WERI-Rb-1 (cell line): ENCODE data around the gene TSPOAP1.

Experiments
- DNase-seq: peaks from one replicate; pipeline ENCODE4 v3.0.0-alpha.2; 2020
- H3K27ac ChIP-seq: fragments of 250-450 bp; sonication (Bioruptor Pico); 2 replicates; pipeline ENCODE4 v1.5.1; 2020; ENCODE audit warnings: mild to moderate bottlenecking, moderate library complexity
- H3K27me3 ChIP-seq: fragments of 250-450 bp; sonication (Bioruptor Pico); 2 replicates; pipeline ENCODE4 v1.5.1; 2021; ENCODE audit warnings: mild to moderate bottlenecking, low read depth, moderate library complexity; ENCODE audit not compliant: insufficient read depth, severe bottlenecking
- H3K36me3 ChIP-seq: fragments of 250-450 bp; sonication (Bioruptor Pico); 2 replicates; pipeline ENCODE4 v1.5.1; 2020; ENCODE audit warnings: mild to moderate bottlenecking, moderate library complexity
- H3K4me3 ChIP-seq: 2 replicates; pipeline ENCODE4 v1.5.1; 2011; ENCODE audit warnings: low read depth, mild to moderate bottlenecking, control low read depth, low read length
- H3K9me3 ChIP-seq: fragments of 250-450 bp; sonication (Bioruptor Pico); 2 replicates; pipeline ENCODE4 v1.5.1; 2021; ENCODE audit warnings: mild to moderate bottlenecking, moderate library complexity; ENCODE audit not compliant: severe bottlenecking
- TF ChIP-seq, protein P1 (sequence below): IDR thresholded peaks from 2 replicates; pipeline ENCODE4 v1.5.1; 2011; ENCODE audit warnings: low read depth, mild to moderate bottlenecking, control low read depth, inconsistent platforms, low read length

TSPOAP1 gene

DNA sequence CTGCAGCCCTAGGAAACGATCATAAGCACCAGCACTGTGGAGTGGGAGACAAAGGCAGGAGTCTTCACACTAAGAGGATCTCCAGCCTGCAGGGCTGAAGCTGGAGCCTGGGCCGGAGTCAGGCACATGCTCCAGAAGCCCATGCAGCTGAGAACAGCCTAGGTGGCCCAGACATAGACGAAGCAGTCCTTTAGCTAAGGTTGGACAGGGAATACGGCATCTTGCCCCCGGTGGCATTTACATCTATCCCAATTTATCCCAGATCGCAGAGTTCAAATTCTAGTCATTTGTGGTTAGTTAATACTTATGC, 13.9 kb downstream of the TSPOAP1 start:
- no peaks in the 10 kb centered on the region for H3K27me3 ChIP-seq

DNA sequence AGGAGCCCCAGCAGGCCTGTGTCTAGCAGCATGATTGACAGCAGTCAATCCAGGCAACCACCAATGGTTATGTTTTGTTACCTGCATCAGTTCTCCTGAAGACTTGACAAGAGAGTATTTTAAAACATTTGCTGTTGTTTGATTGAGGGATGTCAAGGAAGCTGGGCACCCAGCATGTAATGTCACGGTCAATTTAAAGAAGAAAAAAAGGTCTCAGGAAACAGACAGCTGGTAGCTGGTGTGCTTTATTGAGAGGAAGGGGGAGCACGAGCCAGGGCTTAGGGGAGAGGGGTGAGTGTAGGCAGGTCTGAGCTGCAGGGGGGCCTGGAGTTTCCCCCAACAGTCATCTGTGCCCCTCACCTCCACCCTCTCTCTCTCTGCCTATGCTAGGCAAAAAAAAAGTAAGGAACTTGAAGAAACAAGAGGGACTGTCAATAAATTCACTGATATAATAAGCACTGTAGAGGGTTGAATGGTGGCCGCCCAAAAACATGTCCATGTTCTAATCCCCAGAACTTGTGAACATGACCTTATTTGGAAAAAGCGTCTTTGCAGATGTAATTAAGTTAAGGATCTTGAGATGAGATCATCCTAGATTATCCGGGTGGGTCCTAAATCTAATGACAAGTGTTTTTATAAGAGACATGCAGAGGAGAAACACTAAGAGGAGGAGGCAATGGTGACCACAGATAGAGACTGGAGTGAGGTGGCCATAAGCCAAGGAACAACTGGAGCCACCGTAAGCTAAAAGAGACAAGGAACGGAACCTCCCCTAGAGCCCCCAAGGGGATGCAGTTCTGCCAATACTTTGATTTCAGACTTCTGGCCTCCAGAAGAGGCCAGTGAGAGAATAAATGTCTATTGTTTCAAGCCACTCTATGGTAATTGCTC, 14.5 kb downstream of the TSPOAP1 start:
- TF ChIP-seq, protein P1, sequence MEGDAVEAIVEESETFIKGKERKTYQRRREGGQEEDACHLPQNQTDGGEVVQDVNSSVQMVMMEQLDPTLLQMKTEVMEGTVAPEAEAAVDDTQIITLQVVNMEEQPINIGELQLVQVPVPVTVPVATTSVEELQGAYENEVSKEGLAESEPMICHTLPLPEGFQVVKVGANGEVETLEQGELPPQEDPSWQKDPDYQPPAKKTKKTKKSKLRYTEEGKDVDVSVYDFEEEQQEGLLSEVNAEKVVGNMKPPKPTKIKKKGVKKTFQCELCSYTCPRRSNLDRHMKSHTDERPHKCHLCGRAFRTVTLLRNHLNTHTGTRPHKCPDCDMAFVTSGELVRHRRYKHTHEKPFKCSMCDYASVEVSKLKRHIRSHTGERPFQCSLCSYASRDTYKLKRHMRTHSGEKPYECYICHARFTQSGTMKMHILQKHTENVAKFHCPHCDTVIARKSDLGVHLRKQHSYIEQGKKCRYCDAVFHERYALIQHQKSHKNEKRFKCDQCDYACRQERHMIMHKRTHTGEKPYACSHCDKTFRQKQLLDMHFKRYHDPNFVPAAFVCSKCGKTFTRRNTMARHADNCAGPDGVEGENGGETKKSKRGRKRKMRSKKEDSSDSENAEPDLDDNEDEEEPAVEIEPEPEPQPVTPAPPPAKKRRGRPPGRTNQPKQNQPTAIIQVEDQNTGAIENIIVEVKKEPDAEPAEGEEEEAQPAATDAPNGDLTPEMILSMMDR = no peak
- peak; percentile 81 for DNase-seq
- H3K27me3 ChIP-seq = no peaks in the 10 kb centered on the region
- H3K4me3 ChIP-seq = no peak overlapping the region
- peaks cover 13% of the 10 kb centered on the region for H3K9me3 ChIP-seq
- H3K36me3 ChIP-seq = peaks cover 35% of the 10 kb centered on the region
- peak overlapping the region; percentile 84 for H3K27ac ChIP-seq

More for the DNA sequence above, 13.9 kb downstream of the TSPOAP1 start:
- H3K27ac ChIP-seq = peak overlapping the region; percentile 84
- peaks cover 13% of the 10 kb centered on the region for H3K9me3 ChIP-seq
- no peak overlapping the region for H3K4me3 ChIP-seq
- DNase-seq = no peak
- H3K36me3 ChIP-seq = peaks cover 34% of the 10 kb centered on the region
- TF ChIP-seq, protein P1 = no peak

DNA sequence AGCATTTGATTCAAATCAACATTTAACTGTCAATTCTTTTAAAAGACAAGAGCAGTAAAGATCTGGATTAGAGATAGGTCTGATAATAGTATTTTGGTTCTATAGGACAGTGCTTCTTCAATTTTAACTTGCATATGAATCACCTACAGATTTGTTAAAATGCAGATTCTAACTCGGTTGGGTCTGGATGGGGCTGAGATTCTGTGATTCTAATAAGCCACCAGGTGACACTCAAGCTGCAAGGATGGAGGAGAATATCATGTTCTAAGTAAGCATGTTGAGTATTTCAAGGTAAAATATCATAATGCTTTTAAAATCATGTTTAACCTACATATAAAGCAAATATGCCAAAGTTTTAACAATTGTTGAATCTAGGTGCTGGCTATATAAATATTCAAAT, 15.8 kb downstream of the TSPOAP1 start:
- peaks cover 42% of the 10 kb centered on the region for H3K36me3 ChIP-seq
- H3K4me3 ChIP-seq = no peak overlapping the region
- H3K27me3 ChIP-seq = no peaks in the 10 kb centered on the region
- TF ChIP-seq, protein P1 = no peak
- peak overlapping the region; percentile 84 for H3K27ac ChIP-seq
- peaks cover 13% of the 10 kb centered on the region for H3K9me3 ChIP-seq
- no peak for DNase-seq

DNA sequence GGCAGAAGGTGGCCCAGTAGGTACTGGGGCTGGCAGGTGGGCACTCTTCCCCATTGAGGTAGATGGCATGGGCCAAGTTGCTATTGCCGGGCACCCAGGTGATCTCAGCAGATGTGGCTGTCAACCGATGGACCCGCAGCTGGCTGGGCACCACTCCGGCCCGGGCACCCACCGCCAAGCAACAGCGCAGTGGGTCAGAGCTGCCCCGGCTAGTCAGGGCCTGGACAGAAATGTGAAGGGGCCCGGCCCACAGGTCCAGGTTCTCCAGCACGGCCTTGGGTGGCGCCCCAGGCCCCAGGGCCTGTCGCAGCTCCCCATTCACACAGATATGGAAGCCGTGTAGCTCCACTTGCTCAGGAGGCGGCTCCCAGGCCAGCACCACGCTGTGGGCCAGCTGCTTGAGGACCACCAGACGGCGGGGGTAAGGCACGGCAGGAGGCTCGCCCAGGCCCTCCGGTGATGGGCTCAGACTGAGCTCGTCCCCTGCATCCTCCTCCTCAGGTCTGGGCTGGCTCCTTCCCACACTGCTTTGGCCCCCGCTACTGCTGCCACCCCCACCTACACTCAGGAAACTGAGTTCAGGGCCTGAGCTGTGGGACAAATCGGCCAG, 16.5 kb downstream of the TSPOAP1 start:
- Histone ChIP-seq H3K27me3 (no peaks in the 10 kb centered on the region), H3K4me3 (no peak overlapping the region), H3K9me3 (peaks cover 13% of the 10 kb centered on the region), H3K27ac (peak overlapping the region; percentile 84), H3K36me3 (peaks cover 49% of the 10 kb centered on the region)
- TF ChIP-seq, protein P1 = no peak
- DNase-seq = peak; percentile 8

DNA sequence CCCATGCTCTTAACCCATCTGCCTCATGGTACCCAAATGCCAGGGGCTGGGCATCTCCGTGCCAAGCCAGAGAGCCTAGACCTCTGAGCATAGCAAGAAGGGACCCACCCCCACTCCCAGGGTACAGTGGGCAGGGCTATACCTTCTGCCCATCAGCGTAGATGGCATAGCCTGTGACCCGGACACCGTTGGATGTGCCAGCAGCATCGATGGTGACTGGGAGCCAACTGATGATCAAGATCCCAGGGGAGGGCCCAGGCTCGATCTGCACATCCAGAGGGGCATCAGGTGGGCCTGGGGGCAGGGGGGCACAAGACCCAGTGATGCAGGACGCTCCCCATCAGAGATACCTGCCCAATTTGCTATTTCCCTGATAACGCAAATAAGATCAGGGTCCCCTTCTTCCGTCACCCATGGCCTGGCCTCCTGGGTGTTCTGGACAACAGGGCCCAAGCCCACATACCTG, 17.1 kb downstream of the TSPOAP1 start:
- TF ChIP-seq, protein P1 = no peak
- Histone ChIP-seq H3K9me3 (peaks cover 13% of the 10 kb centered on the region), H3K36me3 (peaks cover 48% of the 10 kb centered on the region), H3K4me3 (no peak overlapping the region), H3K27ac (no peak overlapping the region), H3K27me3 (no peaks in the 10 kb centered on the region)
- DNase-seq = no peak
